Myocyte (in vitro differentiated cells): ENCODE data around the gene LRP5. TPM values are rescaled to one million over a fixed set of nuclear protein-coding genes. Genes with fewer than 3 reads are reported as not detected.
"Not testable (repeated sequence)": the region's sequence is repeated elsewhere in the genome, so short reads cannot be mapped to it uniquely, and the experiment has no call there.

Experiments
- DNase-seq: peaks from one replicate; pipeline ENCODE4 v3.0.0-alpha.2; 2012; ENCODE audit warnings: low read depth
- total RNA-seq: library from RNA; depleted of rRNA; stranded (reverse); fragments of >200 nt; gene quantifications from 2 replicates; pipeline ENCODE4 v1.2.3, GENCODE V29; 2014

Gene LRP5
- total RNA-seq, 1 donor from 2014 or later = 48.8 TPM

GRCh38 chr11:68438658-68439259 is 126.4 kb downstream of the LRP5 start:
- DNase-seq = no peak

GRCh38 chr11:68439355-68440065 is 127.1 kb downstream of the LRP5 start:
- no peak for DNase-seq

- peak; percentile 45 for DNase-seq
These were observed 127.8 kb downstream of the LRP5 start for GRCh38 chr11:68440224-68440623.

DNA sequence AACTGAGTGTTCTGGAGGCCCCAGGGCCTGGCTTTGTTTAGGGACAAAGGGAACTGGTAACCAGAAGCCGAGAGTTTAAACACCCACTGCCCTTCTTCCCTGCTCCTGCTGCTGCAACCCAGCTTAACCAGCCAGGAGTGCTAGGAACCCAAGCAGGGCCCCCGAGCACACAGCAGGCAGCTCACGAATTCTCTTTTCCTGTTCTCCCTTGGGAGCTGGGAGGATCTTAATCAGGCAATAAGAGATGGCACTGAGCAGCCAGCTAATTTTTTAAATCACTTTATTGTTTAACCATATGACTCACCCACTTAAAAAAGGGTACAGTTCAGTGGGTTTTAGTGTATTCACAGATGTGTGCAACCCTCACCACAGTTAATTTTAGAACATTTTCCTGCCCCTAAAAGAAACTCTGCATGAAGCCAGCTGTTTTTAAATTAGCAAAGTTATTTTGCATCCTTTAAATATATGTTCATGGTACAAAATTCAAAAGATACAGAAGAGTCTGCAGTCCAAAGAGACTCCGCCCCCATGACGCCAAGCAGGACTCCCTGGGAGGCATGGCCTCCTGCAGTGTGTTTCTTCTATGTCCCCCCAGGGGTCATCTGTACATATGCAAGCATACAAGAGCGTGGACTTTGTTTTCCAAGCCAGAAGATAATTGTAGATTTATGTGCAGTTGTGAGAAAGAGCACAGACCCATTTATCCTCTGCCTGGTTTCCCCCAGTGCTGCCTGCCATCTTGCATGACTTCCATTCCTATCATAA is 129.3 kb downstream of the LRP5 start:
- DNase-seq = peak; percentile 73

DNA sequence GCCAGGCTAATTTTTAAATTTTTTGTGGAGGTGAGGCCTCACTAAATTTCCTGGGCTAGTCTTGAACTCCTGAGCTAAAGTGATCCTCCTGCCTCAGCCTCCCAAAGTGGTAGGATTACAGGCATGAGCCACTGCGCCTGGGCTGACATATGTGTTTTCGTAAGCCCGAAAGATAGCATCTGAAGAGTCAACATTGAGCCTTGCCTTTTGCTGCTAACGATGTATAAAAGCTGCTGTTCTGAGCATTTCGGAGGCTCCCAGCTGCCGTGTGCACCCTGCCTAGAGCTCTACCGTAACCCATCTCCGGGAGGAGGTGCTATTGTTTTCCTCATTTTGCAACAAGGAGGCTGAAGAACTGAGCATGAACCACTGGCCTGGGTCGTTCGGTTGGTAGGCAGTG is 130.0 kb downstream of the LRP5 start:
- no peak for DNase-seq

- DNase-seq = no peak
These were observed 132.2 kb downstream of the LRP5 start for GRCh38 chr11:68444566-68444965.

DNA sequence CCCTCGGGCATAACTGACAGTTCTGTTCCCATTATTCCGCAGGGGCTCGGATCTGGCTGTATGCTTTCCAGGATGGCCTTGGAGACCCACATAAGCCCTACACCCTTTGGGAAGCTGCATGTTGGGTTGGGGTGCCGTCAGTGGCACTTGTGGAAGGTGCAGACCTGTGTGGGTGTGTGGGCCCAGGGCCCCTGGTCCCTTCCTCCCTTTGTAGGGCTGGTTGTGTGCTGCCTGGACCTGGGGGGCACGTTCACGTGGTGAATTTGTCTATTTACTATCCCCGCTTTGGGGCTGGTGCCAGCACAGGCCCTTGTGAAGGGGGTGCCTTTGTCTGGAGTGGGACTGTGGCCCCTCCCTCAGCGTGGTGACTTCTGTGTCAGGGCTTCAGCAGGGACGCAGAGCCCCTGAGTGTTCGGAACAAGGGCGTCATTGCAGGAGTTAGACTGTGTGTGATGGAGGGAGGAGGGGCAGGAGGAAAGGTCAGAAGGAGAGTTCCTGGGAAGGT is 133.2 kb downstream of the LRP5 start:
- DNase-seq = no peak

DNA sequence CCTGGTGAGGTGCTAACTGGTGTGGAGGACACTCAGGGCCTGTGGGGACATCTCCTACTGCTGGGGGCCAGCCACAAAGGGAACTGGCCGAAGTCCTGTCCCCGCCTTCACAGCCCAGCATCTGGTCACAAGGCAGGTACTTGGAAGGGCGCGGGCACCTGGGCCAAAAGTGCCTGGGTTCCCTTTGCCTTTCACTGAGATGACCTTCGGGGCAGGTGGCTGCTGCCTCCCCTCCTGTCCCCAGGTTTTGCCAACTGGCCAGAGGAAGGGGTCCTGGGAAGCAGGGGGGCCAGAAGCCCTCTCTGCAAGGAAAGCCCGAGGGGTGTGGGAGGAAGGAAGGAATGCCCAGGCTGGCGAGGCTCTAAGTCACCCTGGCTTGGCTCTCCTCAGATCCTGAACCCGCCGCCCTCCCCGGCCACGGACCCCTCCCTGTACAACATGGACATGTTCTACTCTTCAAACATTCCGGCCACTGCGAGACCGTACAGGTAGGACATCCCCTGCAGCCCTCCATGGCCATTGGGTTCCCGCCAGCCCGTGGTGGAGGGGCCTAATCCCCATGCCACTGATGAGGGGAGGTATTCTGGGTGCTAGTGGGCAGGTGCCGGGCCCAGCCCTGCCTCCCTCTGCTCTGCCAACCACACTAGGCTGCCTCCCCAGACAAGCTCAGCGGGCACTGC is 133.8 kb downstream of the LRP5 start:
- DNase-seq = no peak

- peak; percentile 76 for DNase-seq
These were observed 134.8 kb downstream of the LRP5 start for GRCh38 chr11:68447015-68447801.

- not testable (repeated sequence) for DNase-seq
These were observed 135.5 kb downstream of the LRP5 start for GRCh38 chr11:68447914-68448313.

DNA sequence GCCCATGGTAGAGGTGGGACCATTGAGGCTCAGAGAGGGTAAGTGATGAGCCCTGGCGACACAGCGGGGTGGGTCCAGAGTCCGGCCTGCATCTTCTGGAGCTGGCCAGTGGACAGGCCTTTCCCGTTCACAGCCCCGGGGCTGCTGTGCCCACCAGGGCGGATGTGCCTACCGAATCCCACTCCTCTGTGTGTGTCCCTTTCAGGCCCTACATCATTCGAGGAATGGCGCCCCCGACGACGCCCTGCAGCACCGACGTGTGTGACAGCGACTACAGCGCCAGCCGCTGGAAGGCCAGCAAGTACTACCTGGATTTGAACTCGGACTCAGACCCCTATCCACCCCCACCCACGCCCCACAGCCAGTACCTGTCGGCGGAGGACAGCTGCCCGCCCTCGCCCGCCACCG is 136.2 kb downstream of the LRP5 start:
- DNase-seq = no peak

DNA sequence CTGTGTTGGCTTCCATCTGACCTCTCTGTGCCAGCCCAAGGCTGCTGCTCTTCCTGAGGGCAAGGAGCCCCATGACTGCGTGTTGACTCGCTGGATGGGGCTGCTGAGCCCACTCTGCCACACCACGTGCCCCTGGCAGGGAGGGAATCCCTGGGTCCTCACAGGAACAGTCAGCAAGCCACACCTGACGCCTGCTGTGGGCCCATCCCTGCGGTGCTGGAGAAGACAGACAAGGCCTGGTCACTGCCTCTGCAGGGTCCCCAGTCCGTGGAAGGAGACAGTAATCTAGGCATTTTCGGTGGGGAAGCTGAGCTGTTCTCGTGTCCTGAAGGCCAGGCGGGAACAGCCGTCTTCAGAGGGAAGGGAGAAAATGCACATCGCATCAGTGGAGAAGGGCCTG is 137.6 kb downstream of the LRP5 start:
- DNase-seq = no peak

GRCh38 chr11:68450711-68451110 is 138.3 kb downstream of the LRP5 start:
- no peak for DNase-seq

GRCh38 chr11:68454767-68455166 is 142.4 kb downstream of the LRP5 start:
- DNase-seq = no peak

- DNase-seq = no peak
These were observed 143.1 kb downstream of the LRP5 start for GRCh38 chr11:68455485-68455884.

DNA sequence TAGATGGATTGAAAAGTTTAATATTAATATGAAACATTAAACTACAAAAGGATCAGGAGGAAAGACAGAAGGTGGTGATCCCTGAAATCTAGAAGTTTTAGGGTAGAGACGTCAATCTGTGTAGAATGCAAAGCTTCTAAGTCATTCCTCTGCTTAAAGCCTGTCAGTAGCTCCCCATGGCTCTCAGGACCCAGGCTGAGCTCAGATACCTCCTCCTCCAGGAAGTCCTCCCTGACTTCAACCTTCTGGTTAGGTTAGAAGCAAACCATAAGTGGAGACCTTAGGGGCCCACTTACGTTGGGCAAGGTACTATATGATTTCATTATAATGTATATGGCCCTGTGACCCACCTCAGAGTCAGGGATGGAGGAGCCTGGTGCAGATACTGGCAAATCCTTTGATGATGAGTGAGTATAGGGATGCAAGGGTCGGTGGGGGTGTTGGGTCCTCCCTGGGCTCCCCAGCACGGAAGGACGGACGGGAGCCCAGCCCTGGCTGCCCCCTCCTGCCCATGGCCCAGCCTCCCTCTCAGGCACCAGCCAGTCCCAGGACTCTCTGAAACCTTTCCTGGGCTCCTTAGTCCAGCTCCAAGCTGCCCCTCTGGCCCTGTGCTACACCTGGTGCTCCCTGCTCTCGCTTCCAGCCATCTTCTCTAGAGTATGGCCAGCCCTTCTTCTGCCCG is 145.0 kb downstream of the LRP5 start:
- DNase-seq = no peak

- no peak for DNase-seq
These were observed 145.5 kb downstream of the LRP5 start for GRCh38 chr11:68457898-68458249.

DNA sequence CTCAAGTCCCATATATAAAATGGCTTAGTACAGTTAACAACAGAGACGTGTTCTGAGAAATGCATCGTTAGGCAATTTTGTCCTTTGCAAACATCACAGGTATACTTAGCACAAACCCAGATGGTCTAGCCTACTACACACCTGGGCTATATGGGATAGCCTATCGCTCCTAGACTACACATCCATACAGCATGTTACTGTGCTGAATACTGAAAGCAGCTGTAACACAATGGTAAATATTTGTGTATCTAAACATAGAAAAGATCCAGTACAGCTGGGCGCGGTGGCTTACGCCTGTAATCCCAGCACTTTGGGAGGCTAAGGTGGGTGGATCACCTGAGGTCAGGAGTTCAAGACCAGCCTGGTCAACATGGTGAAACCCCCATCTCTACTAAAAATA is 145.9 kb downstream of the LRP5 start:
- DNase-seq = not testable (repeated sequence)

DNA sequence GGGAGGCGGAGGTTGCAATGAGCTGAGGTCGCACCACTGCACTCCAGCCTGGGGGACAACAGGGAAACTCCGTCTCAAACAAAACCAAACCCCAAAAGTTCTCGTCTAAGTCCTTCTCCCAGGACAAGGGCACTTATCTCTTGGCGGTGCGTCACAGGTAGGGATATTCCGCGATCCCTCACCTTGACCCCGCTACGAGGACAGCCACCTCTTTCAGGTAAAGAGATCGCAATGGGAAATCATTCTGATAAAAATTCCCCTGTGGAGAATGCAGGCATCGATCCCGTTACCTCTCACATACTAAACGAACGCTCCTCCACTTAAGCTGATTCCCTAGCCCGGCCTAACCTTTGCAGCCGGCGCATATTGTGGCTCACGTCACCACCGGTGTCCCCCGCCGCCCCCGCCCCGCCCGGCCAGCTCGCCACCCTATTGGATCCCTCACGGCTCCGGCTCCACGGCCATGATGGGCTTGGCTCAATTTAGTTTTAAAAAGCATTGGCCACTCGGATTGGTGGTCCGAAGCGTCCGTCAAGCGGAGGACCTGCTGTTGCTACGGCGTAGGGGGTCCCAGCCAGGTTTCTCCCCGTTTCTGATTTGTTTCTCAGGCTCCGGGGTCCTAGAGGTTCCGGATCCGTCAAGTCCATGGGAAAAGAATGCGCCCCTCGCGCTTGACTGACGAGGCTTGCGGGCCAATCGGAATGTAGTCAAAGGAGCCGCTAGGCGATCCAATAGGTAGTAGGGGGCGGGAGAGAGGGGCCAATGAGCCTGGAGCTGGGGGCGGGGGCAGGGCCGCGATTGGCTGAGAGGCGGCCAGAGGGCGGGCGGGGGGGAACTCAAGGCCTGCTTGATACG is 147.7 kb downstream of the LRP5 start:
- DNase-seq = peak; percentile 99
